Stimulated activated CD4-positive, alpha-beta T cell treated with anti-CD3 and anti-CD28 coated beads, Interleukin-4, amount 100 ng/mL, for 24 hours (primary cell): ENCODE measurements around the gene SMIM36.
"Not testable (repeated sequence)": the region's sequence is repeated elsewhere in the genome, so short reads cannot be mapped to it uniquely, and the experiment has no call there.

ENCODE experiments used
- DNase-seq: peaks from one replicate; pipeline ENCODE4 v3.0.0-alpha.2; 2020

Gene SMIM36

GRCh38 chr17:55410722-55411462 lies 100.4 kb downstream of the SMIM36 start:
- no peak for DNase-seq

- DNase-seq: no peak
These were observed 102.0 kb downstream of the SMIM36 start for GRCh38 chr17:55409030-55409800.

GRCh38 chr17:55407641-55408566 lies 103.3 kb downstream of the SMIM36 start:
- no peak for DNase-seq

- no peak for DNase-seq
These were observed 105.7 kb downstream of the SMIM36 start for GRCh38 chr17:55405600-55405999.

- DNase-seq: not testable (repeated sequence)
These were observed 107.1 kb downstream of the SMIM36 start for GRCh38 chr17:55404197-55404596.

- no peak for DNase-seq
These were observed 108.9 kb downstream of the SMIM36 start for GRCh38 chr17:55402374-55402773.
